Uterus (tissue), 2 donors: ENCODE measurements around the gene CA12.

Experiments
- POLR2A ChIP-seq, 2 donors: fragments of 450-650 bp; IDR thresholded peaks; one replicate each; pipeline ENCODE4 v1.6.1; 2016; ENCODE audit warnings: antibody characterized with exemption in 2 of 2, mild to moderate bottlenecking in 1 of 2, moderate library complexity in 1 of 2
- TF ChIP-seq, protein P1 (sequence below), 4 experiments: fragments of 200-600 bp in 2 of 4; fragments of 450-650 bp in 2 of 4; sonication (generic) in 2 of 4; IDR thresholded peaks; one replicate each; pipeline ENCODE4 v1.5.1; 2016 to 2019; ENCODE audit warnings: antibody characterized with exemption in 4 of 4, mild to moderate bottlenecking in 2 of 4, moderate library complexity in 1 of 4

DNA sequence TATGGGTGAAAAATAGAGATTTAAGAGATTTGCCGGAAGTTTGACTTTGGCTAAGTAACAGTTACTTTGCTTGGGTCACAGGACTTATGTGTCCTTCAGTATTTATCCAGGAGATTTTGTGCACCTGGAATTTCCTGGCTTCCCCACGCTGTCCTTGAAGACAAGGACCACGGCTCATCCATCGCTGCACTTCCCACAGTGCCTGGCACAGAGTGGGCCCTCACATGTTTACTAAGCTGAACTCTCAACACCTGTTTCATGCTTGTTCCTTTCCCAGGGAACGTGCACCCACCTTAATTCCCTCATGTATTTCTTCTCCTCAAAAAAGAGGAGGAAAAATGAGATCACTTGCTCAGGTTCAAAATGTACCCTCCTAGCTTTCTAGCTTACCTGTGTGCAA, 32.0 kb downstream of the CA12 start:
- TF ChIP-seq, protein P1, sequence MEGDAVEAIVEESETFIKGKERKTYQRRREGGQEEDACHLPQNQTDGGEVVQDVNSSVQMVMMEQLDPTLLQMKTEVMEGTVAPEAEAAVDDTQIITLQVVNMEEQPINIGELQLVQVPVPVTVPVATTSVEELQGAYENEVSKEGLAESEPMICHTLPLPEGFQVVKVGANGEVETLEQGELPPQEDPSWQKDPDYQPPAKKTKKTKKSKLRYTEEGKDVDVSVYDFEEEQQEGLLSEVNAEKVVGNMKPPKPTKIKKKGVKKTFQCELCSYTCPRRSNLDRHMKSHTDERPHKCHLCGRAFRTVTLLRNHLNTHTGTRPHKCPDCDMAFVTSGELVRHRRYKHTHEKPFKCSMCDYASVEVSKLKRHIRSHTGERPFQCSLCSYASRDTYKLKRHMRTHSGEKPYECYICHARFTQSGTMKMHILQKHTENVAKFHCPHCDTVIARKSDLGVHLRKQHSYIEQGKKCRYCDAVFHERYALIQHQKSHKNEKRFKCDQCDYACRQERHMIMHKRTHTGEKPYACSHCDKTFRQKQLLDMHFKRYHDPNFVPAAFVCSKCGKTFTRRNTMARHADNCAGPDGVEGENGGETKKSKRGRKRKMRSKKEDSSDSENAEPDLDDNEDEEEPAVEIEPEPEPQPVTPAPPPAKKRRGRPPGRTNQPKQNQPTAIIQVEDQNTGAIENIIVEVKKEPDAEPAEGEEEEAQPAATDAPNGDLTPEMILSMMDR (IDR thresholded peaks at IDR 0.05), result no peak
- TF ChIP-seq POLR2A (IDR thresholded peaks at IDR 0.05), result no peak
